ENCODE results near the gene CRIM1. TPM values are rescaled to one million over a fixed set of nuclear protein-coding genes. Genes with fewer than 3 reads are reported as not detected.
A peak's percentile ranks its signal among the peaks of the same experiment; 100 is the strongest.

CRIM1 gene
- total and polyA plus RNA-seq, 12 donors = 14.1 to 83.6 (median 54.8) TPM

DNA sequence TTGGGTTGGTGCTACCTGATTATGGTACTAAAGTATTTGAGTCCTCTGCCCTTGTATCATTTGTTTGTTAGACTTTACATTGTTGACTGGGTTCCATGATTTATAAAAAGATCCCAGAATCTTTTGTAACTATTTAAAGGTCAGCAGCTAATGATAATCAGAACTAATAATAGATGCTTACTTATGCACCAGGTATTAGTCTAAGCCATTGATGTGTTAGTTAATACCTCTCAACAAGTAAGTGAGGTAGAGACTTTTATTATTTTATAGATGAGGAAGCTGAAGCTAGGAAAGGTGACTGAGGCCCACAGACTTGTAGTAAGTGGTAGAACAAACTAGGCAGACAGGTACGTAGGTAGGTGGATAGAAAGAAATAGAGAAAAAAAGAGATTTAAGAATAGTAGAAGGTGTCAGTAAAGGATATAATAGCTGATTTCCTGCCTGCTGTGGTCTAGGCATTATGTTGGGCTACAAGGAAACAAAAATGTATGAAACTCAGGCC is 68.1 kb downstream of the CRIM1 start:
- Histone ChIP-seq H3K27me3 (no peaks in the 10 kb centered on the region), H3K4me1 (peaks cover 2 to 81% (median 38%) of the 10 kb centered on the region in 9 donors), H3K4me3 (no peak overlapping the region), H3K9me3 (no peaks in the 10 kb centered on the region), H3K27ac (peak overlapping the region in 3 of 10 donors; percentile 46 to 61 (median 47)), H3K36me3 (peaks cover 0 to 5% (median 0%) of the 10 kb centered on the region in 9 donors)
- WGBS, 2 donors = 89 to 97% methylated on average over 1 of the region's 1 CpG
- TF ChIP-seq, protein P1, sequence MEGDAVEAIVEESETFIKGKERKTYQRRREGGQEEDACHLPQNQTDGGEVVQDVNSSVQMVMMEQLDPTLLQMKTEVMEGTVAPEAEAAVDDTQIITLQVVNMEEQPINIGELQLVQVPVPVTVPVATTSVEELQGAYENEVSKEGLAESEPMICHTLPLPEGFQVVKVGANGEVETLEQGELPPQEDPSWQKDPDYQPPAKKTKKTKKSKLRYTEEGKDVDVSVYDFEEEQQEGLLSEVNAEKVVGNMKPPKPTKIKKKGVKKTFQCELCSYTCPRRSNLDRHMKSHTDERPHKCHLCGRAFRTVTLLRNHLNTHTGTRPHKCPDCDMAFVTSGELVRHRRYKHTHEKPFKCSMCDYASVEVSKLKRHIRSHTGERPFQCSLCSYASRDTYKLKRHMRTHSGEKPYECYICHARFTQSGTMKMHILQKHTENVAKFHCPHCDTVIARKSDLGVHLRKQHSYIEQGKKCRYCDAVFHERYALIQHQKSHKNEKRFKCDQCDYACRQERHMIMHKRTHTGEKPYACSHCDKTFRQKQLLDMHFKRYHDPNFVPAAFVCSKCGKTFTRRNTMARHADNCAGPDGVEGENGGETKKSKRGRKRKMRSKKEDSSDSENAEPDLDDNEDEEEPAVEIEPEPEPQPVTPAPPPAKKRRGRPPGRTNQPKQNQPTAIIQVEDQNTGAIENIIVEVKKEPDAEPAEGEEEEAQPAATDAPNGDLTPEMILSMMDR (IDR thresholded peaks at IDR 0.05) = no peak
- peak in 2 of 8 donors; percentile 51 to 56 for ATAC-seq
- DNase-seq = no peak
- intact Hi-C loops (cut with DNase I) = no loop called here

DNA sequence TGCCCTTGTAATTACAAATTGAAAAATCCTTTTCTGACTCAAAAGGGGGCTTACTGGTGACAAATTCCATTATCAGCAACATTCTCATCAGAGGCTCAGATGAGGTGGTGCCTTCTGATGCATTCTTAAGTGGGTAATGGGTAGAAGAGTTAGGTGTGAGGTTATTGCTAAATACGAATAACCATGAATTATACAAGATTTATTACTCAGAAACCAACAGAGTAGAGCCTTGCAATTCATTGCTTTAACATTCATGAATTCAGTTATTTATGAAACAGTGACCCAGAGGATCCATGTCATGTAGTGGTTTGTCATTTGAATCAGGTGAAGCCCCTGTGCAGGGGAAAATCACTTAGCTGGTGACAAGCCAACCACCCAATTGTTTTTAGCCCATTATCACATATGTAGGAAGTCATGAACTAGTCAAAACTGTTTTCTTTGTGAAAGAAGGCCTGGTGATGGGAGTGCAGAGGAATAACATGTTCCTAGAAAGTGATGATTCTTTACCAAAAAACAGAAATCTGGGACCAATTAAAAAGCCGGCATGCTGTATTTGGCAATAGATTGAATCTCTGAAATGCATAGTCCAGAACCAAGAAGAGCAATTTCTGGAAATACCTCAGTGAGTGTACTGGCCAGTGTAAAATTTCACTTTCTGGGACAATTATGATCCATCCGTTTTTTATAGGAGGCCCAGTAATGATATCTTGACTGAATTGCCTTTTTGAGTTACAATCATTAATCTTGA is 70.2 kb downstream of the CRIM1 start:
- H3K9me3 ChIP-seq = no peaks in the 10 kb centered on the region
- peaks cover 0 to 78% (median 40%) of the 10 kb centered on the region in 9 donors for H3K4me1 ChIP-seq
- TF ChIP-seq, protein P1 (IDR thresholded peaks at IDR 0.05) = no peak
- ATAC-seq = no peak
- intact Hi-C loops (cut with DNase I) = no loop called here
- no peak for DNase-seq
- no peaks in the 10 kb centered on the region for H3K27me3 ChIP-seq
- no peak overlapping the region for H3K27ac ChIP-seq
- no peak overlapping the region for H3K4me3 ChIP-seq
- H3K36me3 ChIP-seq = peaks cover 0 to 5% (median 0%) of the 10 kb centered on the region in 9 donors
- 70 to 91% methylated on average over 3 of the region's 3 CpGs for WGBS, 2 donors

DNA sequence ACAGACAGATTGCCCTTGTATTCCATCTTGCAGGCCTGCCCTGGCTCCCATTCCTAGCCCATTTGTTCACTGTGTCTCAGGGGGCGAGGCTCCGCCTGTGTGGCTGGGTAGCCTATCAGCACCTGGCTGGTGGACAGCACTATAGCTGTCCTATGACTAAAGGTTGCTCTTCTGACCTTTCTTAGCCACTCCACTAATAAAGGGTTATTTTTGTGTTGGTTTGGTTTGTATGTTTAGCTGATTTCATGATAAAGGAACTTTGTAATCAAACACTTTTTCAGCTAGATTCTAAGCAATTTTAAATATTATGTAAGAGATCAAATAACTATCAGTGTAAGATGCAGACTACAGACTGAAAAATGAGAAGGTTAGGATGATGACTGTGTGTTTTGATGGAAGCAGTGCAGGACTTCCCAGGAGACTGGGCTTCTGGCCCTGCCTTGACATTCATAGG is 72.2 kb downstream of the CRIM1 start:
- Histone ChIP-seq H3K36me3 (peaks cover 0 to 5% (median 0%) of the 10 kb centered on the region in 9 donors), H3K27ac (no peak overlapping the region), H3K4me1 (peaks cover 7 to 78% (median 43%) of the 10 kb centered on the region in 9 donors), H3K27me3 (no peaks in the 10 kb centered on the region), H3K9me3 (no peaks in the 10 kb centered on the region), H3K4me3 (no peak overlapping the region)
- ATAC-seq (peak in 1 of 8 donors; percentile 36), DNase-seq (no peak)
- intact Hi-C loops (cut with DNase I) = no loop called here
- 95% methylated on average over 2 of the region's 2 CpGs for WGBS, 2 donors
- TF ChIP-seq, protein P1 (IDR thresholded peaks at IDR 0.05) = no peak

DNA sequence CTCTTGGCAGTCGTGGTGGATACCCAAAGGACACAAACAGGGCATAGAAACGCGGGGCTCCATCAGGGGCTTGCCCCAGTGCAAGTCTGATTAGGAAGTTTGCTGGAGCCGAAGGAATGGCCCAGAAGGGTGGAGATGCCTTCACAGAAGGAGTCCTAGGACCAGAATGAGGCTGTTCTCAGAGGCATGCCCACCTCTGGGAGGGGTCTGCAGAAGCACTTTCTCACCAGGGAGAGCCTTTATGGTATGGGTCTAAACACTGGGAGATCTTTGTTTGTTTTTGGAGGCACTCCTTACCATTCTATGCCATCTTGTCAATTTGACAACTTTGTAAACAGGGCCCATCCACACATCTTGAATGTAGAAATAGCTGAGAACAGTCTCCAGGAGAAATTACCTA is 75.0 kb downstream of the CRIM1 start:
- no peaks in the 10 kb centered on the region for H3K9me3 ChIP-seq
- H3K27ac ChIP-seq = peak overlapping the region in 4 of 10 donors; percentile 4 to 80 (median 20)
- no peak for ATAC-seq
- H3K4me3 ChIP-seq = no peak overlapping the region
- no peaks in the 10 kb centered on the region for H3K27me3 ChIP-seq
- intact Hi-C loops (cut with DNase I) = loop anchor here in 1 of 10 donors (5.0 kb wide), 1 partner anchor 73 kb away; the partner anchor contains the start of gene CRIM1
- H3K36me3 ChIP-seq = no peaks in the 10 kb centered on the region
- WGBS, 2 donors = 69 to 79% methylated on average over 4 of the region's 4 CpGs
- DNase-seq = no peak
- TF ChIP-seq, protein P1 (IDR thresholded peaks at IDR 0.05) = no peak
- H3K4me1 ChIP-seq = peaks cover 18 to 84% (median 46%) of the 10 kb centered on the region in 9 donors
